ENCODE measurements around the gene MSLN. TPM values are rescaled to one million over a fixed set of nuclear protein-coding genes. Genes with fewer than 3 reads are reported as not detected.
"Not testable (repeated sequence)": the region's sequence is repeated elsewhere in the genome, so short reads cannot be mapped to it uniquely, and the experiment has no call there.

Gene MSLN
- total and polyA plus RNA-seq, 5 experiments from 2014 or later: not detected

- DNase-seq (no peak), ATAC-seq (peak; percentile 15 to 21)
- peak overlapping the region in 7 of 10 donors; percentile 43 to 82 (median 60) for H3K27ac Mint-ChIP-seq
- H3K4me1 Mint-ChIP-seq: peaks cover 0 to 19% (median 8%) of the 10 kb centered on the region in 4 donors
- H3K36me3 Mint-ChIP-seq: peaks cover 0 to 19% (median 2%) of the 10 kb centered on the region in 3 donors
- peak overlapping the region; percentile 41 to 85 (median 75) for H3K4me3 Mint-ChIP-seq
- POLR2A ChIA-PET: interaction anchor here (1.0 to 23.0 kb wide), 5 partner anchors 10 to 50 kb away, joined by 3 to 411 read pairs (median 11); partner anchors contain the start of genes ANTKMT, CCDC78, HAGHL and METRN
- H3K27me3 Mint-ChIP-seq: no peaks in the 10 kb centered on the region
- H3K9me3 Mint-ChIP-seq: no peaks in the 10 kb centered on the region
These were observed 20.1 kb upstream of the MSLN start for GRCh38 chr16:740459-740763.

GRCh38 chr16:740764-741505, 19.6 kb upstream of the MSLN start, which contains the start of gene CIAO3:
Gene CIAO3 (minus strand): TSS chr16:740997. CDS start chr16:740985, 12 bp downstream.
- peak within 1 kb of the TSS; percentile 73 to 85 (median 76) for H3K4me3 Mint-ChIP-seq
- peaks cover 0 to 14% (median under 1%) of the 10 kb centered on the region in 3 donors for H3K36me3 Mint-ChIP-seq
- no peaks in the 10 kb centered on the region for H3K9me3 Mint-ChIP-seq
- DNase-seq: peak; percentile 84 to 99 (median 92)
- H3K27me3 Mint-ChIP-seq: no peaks in the 10 kb centered on the region
- H3K4me1 Mint-ChIP-seq: peaks cover 0 to 19% (median 8%) of the 10 kb centered on the region in 4 donors
- ATAC-seq: peak; percentile 92 to 96
- POLR2A ChIA-PET: interaction anchor here (1.0 to 23.0 kb wide), 6 partner anchors 11 to 55 kb away, joined by 3 to 411 read pairs (median 8); partner anchors contain the start of genes ANTKMT, CCDC78, HAGHL and METRN
- H3K27ac Mint-ChIP-seq: peak within 1 kb of the TSS in 7 of 10 donors; percentile 43 to 82 (median 60)

- Mint-ChIP-seq H3K4me3 (peak overlapping the region; percentile 61 to 80 (median 72)), H3K27ac (peak overlapping the region in 3 of 10 donors; percentile 11 to 55 (median 43)), H3K4me1 (peaks cover 0 to 19% (median 9%) of the 10 kb centered on the region in 4 donors), H3K36me3 (peaks cover 0 to 6% (median 0%) of the 10 kb centered on the region in 3 donors), H3K9me3 (no peaks in the 10 kb centered on the region), H3K27me3 (no peaks in the 10 kb centered on the region)
- POLR2A ChIA-PET: interaction anchor here (1.0 to 23.0 kb wide), 2 partner anchors 25 to 54 kb away, joined by 3 to 411 read pairs; partner anchors contain the start of genes ANTKMT, CCDC78, HAGHL and METRN
- ATAC-seq (no peak), DNase-seq (no peak)
These were observed 18.4 kb upstream of the MSLN start for GRCh38 chr16:741986-742629.

- H3K36me3 Mint-ChIP-seq, DNase-seq, H3K9me3 Mint-ChIP-seq, ATAC-seq, H3K27me3 Mint-ChIP-seq: not testable (repeated sequence)
- Mint-ChIP-seq H3K4me3 (peak overlapping the region in 2 of 10 donors; percentile 2 to 4), H3K4me1 (peaks cover 0 to 17% (median 7%) of the 10 kb centered on the region in 4 donors), H3K27ac (peak overlapping the region in 1 of 10 donors; percentile 65)
- POLR2A ChIA-PET: interaction anchor here (0.7 to 23.0 kb wide), 2 partner anchors 13 to 26 kb away, joined by 3 to 411 read pairs; partner anchors contain the start of genes ANTKMT, CCDC78, HAGHL and METRN
These were observed 17.6 kb upstream of the MSLN start for GRCh38 chr16:742894-743293.

GRCh38 chr16:743794-744500, 16.6 kb upstream of the MSLN start:
- no peak for DNase-seq

GRCh38 chr16:745739-746138, 14.8 kb upstream of the MSLN start:
- Mint-ChIP-seq H3K27ac (no peak overlapping the region), H3K4me3 (no peak overlapping the region), H3K36me3 (no peaks in the 10 kb centered on the region), H3K27me3 (no peaks in the 10 kb centered on the region), H3K4me1 (peaks cover 0 to 2% (median under 1%) of the 10 kb centered on the region in 4 donors), H3K9me3 (no peaks in the 10 kb centered on the region)
- no peak for ATAC-seq
- POLR2A ChIA-PET: interaction anchor here (1.1 to 23.0 kb wide), 2 partner anchors 15 to 29 kb away, joined by 4 to 411 read pairs; partner anchors contain the start of genes ANTKMT, CCDC78, HAGHL and METRN
- DNase-seq: no peak

More at GRCh38 chr16:743794-744500, 16.6 kb upstream of the MSLN start:
- POLR2A ChIA-PET: interaction anchor here (0.5 to 23.0 kb wide), 3 partner anchors 27 to 681 kb away, joined by 4 to 411 read pairs (median 4); partner anchors contain the start of genes ANTKMT, CCDC78, HAGHL and METRN
- Mint-ChIP-seq H3K27me3 (no peaks in the 10 kb centered on the region), H3K9me3 (no peaks in the 10 kb centered on the region), H3K27ac (peak overlapping the region in 1 of 10 donors; percentile 41), H3K36me3 (no peaks in the 10 kb centered on the region), H3K4me1 (peaks cover 0 to 14% (median 6%) of the 10 kb centered on the region in 4 donors), H3K4me3 (no peak overlapping the region)
- no peak for ATAC-seq

GRCh38 chr16:746637-747036, 13.9 kb upstream of the MSLN start:
- ATAC-seq: no peak
- Mint-ChIP-seq H3K27ac (no peak overlapping the region), H3K36me3 (no peaks in the 10 kb centered on the region), H3K4me1 (peaks cover 0 to 2% (median 0%) of the 10 kb centered on the region in 4 donors), H3K27me3 (no peaks in the 10 kb centered on the region), H3K4me3 (no peak overlapping the region), H3K9me3 (no peaks in the 10 kb centered on the region)
- no peak for DNase-seq
- POLR2A ChIA-PET: no interaction called here

GRCh38 chr16:747978-748746, 12.4 kb upstream of the MSLN start:
- Mint-ChIP-seq H3K27ac (no peak overlapping the region), H3K9me3 (no peaks in the 10 kb centered on the region), H3K36me3 (no peaks in the 10 kb centered on the region), H3K4me3 (no peak overlapping the region), H3K4me1 (peaks cover 0 to 2% (median 0%) of the 10 kb centered on the region in 4 donors), H3K27me3 (no peaks in the 10 kb centered on the region)
- no peak for ATAC-seq
- POLR2A ChIA-PET: no interaction called here
- DNase-seq: no peak

GRCh38 chr16:749010-749409, 11.5 kb upstream of the MSLN start:
- H3K36me3 Mint-ChIP-seq: no peaks in the 10 kb centered on the region
- no peaks in the 10 kb centered on the region for H3K27me3 Mint-ChIP-seq
- POLR2A ChIA-PET: no interaction called here
- ATAC-seq (no peak), DNase-seq (no peak)
- H3K4me1 Mint-ChIP-seq: peaks cover 0 to 2% (median 0%) of the 10 kb centered on the region in 4 donors
- no peaks in the 10 kb centered on the region for H3K9me3 Mint-ChIP-seq
- H3K27ac Mint-ChIP-seq: no peak overlapping the region
- no peak overlapping the region for H3K4me3 Mint-ChIP-seq

- DNase-seq (no peak), ATAC-seq (no peak)
- Mint-ChIP-seq H3K27me3 (no peaks in the 10 kb centered on the region), H3K36me3 (no peaks in the 10 kb centered on the region), H3K9me3 (no peaks in the 10 kb centered on the region), H3K4me3 (no peak overlapping the region), H3K27ac (no peak overlapping the region), H3K4me1 (peaks cover 0 to 6% (median 3%) of the 10 kb centered on the region in 4 donors)
- POLR2A ChIA-PET: interaction anchor here (0.5 kb wide), 1 partner anchor 238 kb away, joined by 3 read pairs; no protein-coding TSS in a partner anchor
These were observed 10.0 kb upstream of the MSLN start for GRCh38 chr16:750485-750884.

GRCh38 chr16:751152-752006, 9.2 kb upstream of the MSLN start:
- Mint-ChIP-seq H3K27me3 (peaks cover 0 to 2% (median 0%) of the 10 kb centered on the region in 5 donors), H3K4me3 (no peak overlapping the region), H3K4me1 (peaks cover 0 to 6% (median 4%) of the 10 kb centered on the region in 4 donors), H3K36me3 (no peaks in the 10 kb centered on the region), H3K9me3 (no peaks in the 10 kb centered on the region), H3K27ac (peak overlapping the region in 1 of 10 donors; percentile 9)
- DNase-seq (no peak), ATAC-seq (no peak)
- POLR2A ChIA-PET: interaction anchor here (0.7 kb wide), 1 partner anchor 67 kb away, joined by 3 read pairs; the partner anchor contains the start of gene JMJD8

Data from naive thymus-derived CD8-positive, alpha-beta T cell (primary cell).